GM21825 (cell line): ENCODE measurements around the gene ZNF286A.
"Not testable (repeated sequence)": the region's sequence is repeated elsewhere in the genome, so short reads cannot be mapped to it uniquely, and the experiment has no call there.

ENCODE experiments used
- ATAC-seq: cut with Tn5 transposase; IDR thresholded peaks from one replicate; pipeline ENCODE4 v1.9.1; 2021; ENCODE audit warnings: mild to moderate bottlenecking, moderate library complexity; ENCODE audit not compliant: unreplicated experiment

The ZNF286A gene

DNA sequence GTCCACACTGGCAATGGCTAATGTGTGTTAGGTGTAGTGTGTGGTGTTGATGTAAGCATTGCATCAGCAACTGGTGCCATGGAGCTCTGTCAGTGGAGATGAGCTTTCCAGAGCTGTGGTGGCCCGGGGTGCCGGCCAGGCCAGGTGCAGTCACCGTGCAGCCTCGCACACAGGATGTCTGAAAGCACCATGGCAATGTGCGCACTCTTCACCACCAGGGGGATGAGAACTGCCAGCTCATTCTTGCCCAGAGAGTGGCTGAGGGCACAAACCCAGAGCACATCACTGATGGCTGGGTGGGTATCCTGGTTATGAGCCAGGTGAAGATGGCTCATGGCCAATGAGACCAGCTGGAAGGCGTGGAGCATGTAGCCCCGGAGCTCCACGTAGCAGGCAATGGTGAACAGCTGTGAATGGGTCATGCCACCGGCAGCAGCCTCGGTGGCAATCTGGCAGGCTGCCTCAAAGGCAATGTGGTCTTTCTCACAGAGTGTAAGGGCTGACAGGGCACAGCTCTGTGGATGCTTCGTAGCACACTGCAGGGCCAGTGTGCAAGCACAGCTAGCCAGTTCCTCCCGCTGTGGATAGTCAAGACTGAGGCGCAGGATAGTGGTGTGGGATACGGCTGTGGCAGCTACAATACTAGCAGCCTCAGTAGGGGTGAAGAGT, 69.4 kb downstream of the ZNF286A start:
- ATAC-seq: not testable (repeated sequence)
